GM06990 (cell line): Measurements from ENCODE around the gene CNTNAP2.

ENCODE experiments used
- DNase-seq: peaks from one replicate; pipeline ENCODE4 v3.0.0-alpha.2; 2011; ENCODE audit not compliant: insufficient read length; ENCODE audit errors: extremely low read depth
- H3K27me3 ChIP-seq: replicated peaks from 2 replicates; pipeline ENCODE4 v1.6.0; 2011; ENCODE audit warnings: low read length; ENCODE audit not compliant: control insufficient read depth, insufficient read depth
- H3K36me3 ChIP-seq: 2 replicates; pipeline ENCODE4 v1.5.1; 2011; ENCODE audit warnings: low read length; ENCODE audit not compliant: control insufficient read depth, insufficient read depth
- H3K4me3 ChIP-seq: replicated peaks from 2 replicates; pipeline ENCODE4 v1.5.1; 2011; ENCODE audit warnings: low read depth, mild to moderate bottlenecking, control low read depth, low read length
- CTCF ChIP-seq: IDR thresholded peaks from 2 replicates; pipeline ENCODE4 v1.5.1; 2011; ENCODE audit warnings: low read length, control low read depth, mild to moderate bottlenecking, inconsistent platforms; ENCODE audit not compliant: insufficient read depth, poor library complexity, severe bottlenecking

CNTNAP2 gene

GRCh38 chr7:147912946-147913638, 1796.5 kb downstream of the CNTNAP2 start:
- H3K4me3 ChIP-seq: no peak overlapping the region
- H3K36me3 ChIP-seq: no peaks in the 10 kb centered on the region
- no peak for TF ChIP-seq CTCF
- no peaks in the 10 kb centered on the region for H3K27me3 ChIP-seq
- no peak for DNase-seq

GRCh38 chr7:147915781-147916180, 1799.2 kb downstream of the CNTNAP2 start:
- H3K36me3 ChIP-seq: no peaks in the 10 kb centered on the region
- no peak overlapping the region for H3K4me3 ChIP-seq
- no peaks in the 10 kb centered on the region for H3K27me3 ChIP-seq
- no peak for DNase-seq
- TF ChIP-seq CTCF: no peak

- Histone ChIP-seq H3K27me3 (no peaks in the 10 kb centered on the region), H3K4me3 (no peak overlapping the region), H3K36me3 (no peaks in the 10 kb centered on the region)
- no peak for TF ChIP-seq CTCF
- no peak for DNase-seq
Observed at GRCh38 chr7:147916573-147916972, 1800.0 kb downstream of the CNTNAP2 start.

- H3K36me3 ChIP-seq: no peaks in the 10 kb centered on the region
- DNase-seq: no peak
- TF ChIP-seq CTCF: no peak
- no peak overlapping the region for H3K4me3 ChIP-seq
- H3K27me3 ChIP-seq: no peaks in the 10 kb centered on the region
Observed at GRCh38 chr7:147923841-147924240, 1807.2 kb downstream of the CNTNAP2 start.

- Histone ChIP-seq H3K27me3 (no peaks in the 10 kb centered on the region), H3K4me3 (no peak overlapping the region), H3K36me3 (no peaks in the 10 kb centered on the region)
- DNase-seq: no peak
- TF ChIP-seq CTCF: no peak
Observed at GRCh38 chr7:147937428-147937827, 1820.8 kb downstream of the CNTNAP2 start.

- H3K36me3 ChIP-seq: no peaks in the 10 kb centered on the region
- DNase-seq: no peak
- no peaks in the 10 kb centered on the region for H3K27me3 ChIP-seq
- no peak for TF ChIP-seq CTCF
- H3K4me3 ChIP-seq: no peak overlapping the region
Observed at GRCh38 chr7:147941381-147941780, 1824.8 kb downstream of the CNTNAP2 start.
